Coronary artery (tissue), 2 donors: ENCODE results near the gene CFAP68.

Experiments
- DNase-seq: peaks from one replicate; pipeline ENCODE4 v3.0.0-alpha.2; 2017; ENCODE audit warnings: low spot score
- H3K27ac ChIP-seq, 2 donors: fragments of 200-600 bp; sonication (generic); one replicate each; pipeline ENCODE4 v1.5.1; 2016 to 2019
- H3K4me3 ChIP-seq: fragments of 200-600 bp; sonication (generic); 2 replicates; pipeline ENCODE4 v1.5.1; 2016; ENCODE audit warnings: mild to moderate bottlenecking, moderate library complexity
- CTCF ChIP-seq: fragments of 200-600 bp; sonication (generic); IDR thresholded peaks from one replicate; pipeline ENCODE4 v1.5.1; 2019; ENCODE audit warnings: antibody characterized with exemption

CFAP68 gene

GRCh38 chr11:111910676-111911562 lies 31.6 kb downstream of the CFAP68 start:
- Histone ChIP-seq H3K4me3 (peak overlapping the region; percentile 79), H3K27ac (peak overlapping the region; percentile 95 to 97)
- no peak for DNase-seq
- TF ChIP-seq CTCF, result no peak

GRCh38 chr11:111911563-111912401 lies 32.4 kb downstream of the CFAP68 start, which contains the start of gene CRYAB:
TSS of gene CRYAB (minus strand) at chr11:111911770. CDS start at chr11:111911724, 46 bp downstream.
- DNase-seq, result peak; percentile 99
- peak within 1 kb of the TSS; percentile 79 for H3K4me3 ChIP-seq
- TF ChIP-seq CTCF, result no peak
- peak within 1 kb of the TSS; percentile 95 to 97 for H3K27ac ChIP-seq

- TF ChIP-seq CTCF, result no peak
- H3K4me3 ChIP-seq, result peak within 1 kb of the TSS; percentile 79
- DNase-seq, result no peak
- peak within 1 kb of the TSS; percentile 95 to 97 for H3K27ac ChIP-seq
These were observed 33.2 kb downstream of the CFAP68 start, which contains the start of gene HSPB2 for GRCh38 chr11:111912535-111912934. TSS of gene HSPB2 (plus strand) at chr11:111912734. CDS start at chr11:111912830, 96 bp downstream.

- Histone ChIP-seq H3K4me3 (peak overlapping the region; percentile 79), H3K27ac (peak overlapping the region; percentile 95 to 97)
- DNase-seq, result peak; percentile 82
- TF ChIP-seq CTCF, result no peak
These were observed 33.9 kb downstream of the CFAP68 start for GRCh38 chr11:111913031-111913861.

- no peak for TF ChIP-seq CTCF
- Histone ChIP-seq H3K27ac (peak overlapping the region; percentile 95 to 97), H3K4me3 (peak overlapping the region; percentile 79)
- no peak for DNase-seq
These were observed 34.7 kb downstream of the CFAP68 start for GRCh38 chr11:111913997-111914396.

- Histone ChIP-seq H3K27ac (no peak overlapping the region), H3K4me3 (no peak overlapping the region)
- TF ChIP-seq CTCF, result no peak
- no peak for DNase-seq
These were observed 37.4 kb downstream of the CFAP68 start for GRCh38 chr11:111916768-111917167.
